Heart left ventricle (tissue), 16 donors: ENCODE data around the gene AVL9. TPM values are rescaled to one million over a fixed set of nuclear protein-coding genes. Genes with fewer than 3 reads are reported as not detected.
"Not testable (repeated sequence)": the region's sequence is repeated elsewhere in the genome, so short reads cannot be mapped to it uniquely, and the experiment has no call there.

Experiments used
- ATAC-seq, 4 donors: fragments of 200-7000 bp; cut with Tn5 transposase; one replicate each; pipeline ENCODE4 v1.9.1; 2020 to 2022; ENCODE audit warnings: moderate library complexity in 4 of 4, mild to moderate bottlenecking in 3 of 4, moderate number of reproducible peaks in 1 of 4
- DNase-seq, 5 donors: peaks; one replicate each; pipeline ENCODE4 v3.0.0-alpha.2; 2020
- H3K27ac ChIP-seq, 12 donors: fragments of 200-600 bp; sonication (generic) in 4 of 12; one replicate each; pipeline versions ENCODE4 v1.5.0 to v1.8.0; 2016 to 2022; ENCODE audit warnings: mild to moderate bottlenecking in 2 of 12
- H3K27me3 ChIP-seq, 9 donors: fragments of 200-600 bp; sonication (generic) in 2 of 9; one replicate each; pipeline versions ENCODE4 v1.5.1 to v1.8.0; 2016 to 2022; ENCODE audit warnings: mild to moderate bottlenecking in 3 of 9
- H3K36me3 ChIP-seq, 9 donors: fragments of 200-600 bp; sonication (generic) in 2 of 9; one replicate each; pipeline versions ENCODE4 v1.5.0 to v1.8.0; 2018 to 2022; ENCODE audit warnings: mild to moderate bottlenecking in 2 of 9
- H3K4me1 ChIP-seq, 12 donors: fragments of 200-600 bp; sonication (generic) in 4 of 12; one replicate each; pipeline versions ENCODE4 v1.5.0 to v1.8.0; 2016 to 2022; ENCODE audit warnings: mild to moderate bottlenecking in 3 of 12
- H3K4me3 ChIP-seq, 12 donors: fragments of 200-600 bp; sonication (generic) in 4 of 12; one replicate each; pipeline versions ENCODE4 v1.5.0 to v1.8.0; 2017 to 2022; ENCODE audit warnings: mild to moderate bottlenecking in 9 of 12, moderate library complexity in 4 of 12
- H3K9me3 ChIP-seq, 12 donors: fragments of 200-600 bp; sonication (generic) in 4 of 12; one replicate each; pipeline versions ENCODE4 v1.5.0 to v1.8.0; 2016 to 2022; ENCODE audit warnings: mild to moderate bottlenecking in 1 of 12
- CTCF ChIP-seq, 12 donors: fragments of 200-600 bp; sonication (generic) in 4 of 12; IDR thresholded peaks; one replicate each; pipeline versions ENCODE4 v1.5.0 to v1.8.0; 2018 to 2022; ENCODE audit warnings: antibody characterized with exemption in 12 of 12, mild to moderate bottlenecking in 5 of 12
- POLR2A ChIP-seq, 2 donors: fragments of 450-650 bp; IDR thresholded peaks; one replicate each; pipeline ENCODE4 v1.6.1; 2017; ENCODE audit warnings: antibody characterized with exemption in 2 of 2, mild to moderate bottlenecking in 2 of 2, moderate library complexity in 2 of 2
- WGBS, 4 donors: extraction: QIAGEN DNeasy Blood & Tissue Kit in 2 of 4; methylation state at CpG; one replicate each; pipeline versions ENCODE4 v1.1.5 to v1.1.7; 2013 to 2018; 5-methylcytosine and 5-hydroxymethylcytosine counted together
- intact Hi-C, 10 donors: fragments of 100-400 bp; cut with DNase I; formaldehyde crosslinking; loops; one replicate each; pipeline versions ENCODE4 v1.11.1 to v1.14.2; 2022
- polyA plus RNA-seq, 2 donors: library from polyadenylated mRNA; stranded (reverse); fragments of 200-250 nt; gene quantifications; one replicate each; pipeline ENCODE4 v1.2.3, GENCODE V29; 2013
- total RNA-seq, 9 donors: library from RNA; depleted of rRNA in 2 of 9; stranded (reverse); fragments of >200 nt in 2 of 9; fragmentation: NEBNext Ultra II Directional in 3 of 9; extraction: Animal tissue kit (Norgen Biotek cat#: 25700) in 3 of 9; gene quantifications; one replicate each; pipeline versions ENCODE4 v1.1.0 to v1.2.4, GENCODE V29; 2016 to 2023
- donor health status: ischemic (EF 13 %, LVEDD 7.1; RV severe dilation, severe dysfunction).
- donor health status: healthy with polysubstance abuse.
- donor health status: DM: no; HTN: yes; CAD: no.
- donor health status: DM: no; HTN: no; CAD: no.
- donor health status: ischemic (EF 25% LVEDD 6.9; RV normal size, moderate dysfunction).
- donor health status: ischemic (EF 25% LVEDD 5.7; RV mildly dilated, moderate dysfunction).
- donor health status: healthy.
- donor health status: DM: yes; HTN: yes; CAD: no.
- donor health status: ischemic (EF 35%, LVEDD 5.7; RV mildly dilated, moderate dysfunction).
- donor health status: nonischemic (EF 11% LVEDD 7.7; RV severe dilation, severe dysfunction).
- donor health status: DM: yes; HTN: yes; CAD: no.
- donor health status: PGD.
- donor health status: ischemic (EF 29% LVEDD 5.4; RV normal size, mild dysfunction).
- donor health status: nonischemic (EF 23%, LVEDD 6.1; RV moderate dilation, normal function).

The AVL9 gene
- total and polyA plus RNA-seq, 11 donors, result 4.6 to 22.3 (median 15.6) TPM

GRCh38 chr7:32462977-32463376 lies 32.3 kb upstream of the AVL9 start:
- TF ChIP-seq CTCF (IDR thresholded peaks at IDR 0.05) (no peak), POLR2A (IDR thresholded peaks at IDR 0.05) (no peak)
- Histone ChIP-seq H3K4me1 (no peaks in the 10 kb centered on the region), H3K27ac (no peak overlapping the region), H3K9me3 (no peaks in the 10 kb centered on the region), H3K4me3 (no peak overlapping the region), H3K27me3 (peaks cover 0 to 3% (median 0%) of the 10 kb centered on the region in 9 donors), H3K36me3 (no peaks in the 10 kb centered on the region)
- intact Hi-C loops, result no loop called here
- no peak for ATAC-seq
- WGBS, 4 donors, result 89 to 93% (median 91%) methylated on average over 1 of the region's 1 CpG
- DNase-seq, result no peak

- H3K27ac ChIP-seq, H3K4me3 ChIP-seq, H3K4me1 ChIP-seq, H3K27me3 ChIP-seq, intact Hi-C loops, H3K9me3 ChIP-seq, ATAC-seq, DNase-seq, H3K36me3 ChIP-seq: not testable (repeated sequence)
- WGBS, 4 donors, result 81 to 86% (median 84%) methylated on average over 16 to 21 of the region's 30 CpGs
Observed at GRCh38 chr7:32464641-32465416, 30.5 kb upstream of the AVL9 start.

GRCh38 chr7:32470004-32470403 lies 25.3 kb upstream of the AVL9 start:
- not testable (repeated sequence) for H3K27me3 ChIP-seq, H3K4me1 ChIP-seq, H3K4me3 ChIP-seq, H3K27ac ChIP-seq, ATAC-seq, H3K9me3 ChIP-seq, H3K36me3 ChIP-seq, DNase-seq
- WGBS, 4 donors, result 96 to 100% methylated on average over 1 to 2 of the region's 2 CpGs; no CpG with 5 or more reads in 2 of the 4 donors
- intact Hi-C loops, result loop anchor here in 2 of 10 donors (10.0 kb wide), 1 partner anchor 725 kb away; no protein-coding TSS in a partner anchor

GRCh38 chr7:32470871-32471270 lies 24.4 kb upstream of the AVL9 start:
- intact Hi-C loops, result loop anchor here in 2 of 10 donors (10.0 kb wide), 1 partner anchor 726 kb away; no protein-coding TSS in a partner anchor
- peaks cover 0 to 6% (median 0%) of the 10 kb centered on the region in 12 donors for H3K4me1 ChIP-seq
- H3K27ac ChIP-seq, result no peak overlapping the region
- no peak overlapping the region for H3K4me3 ChIP-seq
- H3K36me3 ChIP-seq, result no peaks in the 10 kb centered on the region
- 38 to 59% (median 38%) methylated on average over 5 of the region's 5 CpGs for WGBS, 4 donors
- no peaks in the 10 kb centered on the region for H3K9me3 ChIP-seq
- DNase-seq (no peak), ATAC-seq (no peak)
- TF ChIP-seq CTCF (IDR thresholded peaks at IDR 0.05), result no peak
- H3K27me3 ChIP-seq, result no peaks in the 10 kb centered on the region

GRCh38 chr7:32472015-32472414 lies 23.3 kb upstream of the AVL9 start:
- Histone ChIP-seq H3K4me3 (no peak overlapping the region), H3K27ac (no peak overlapping the region), H3K4me1 (peaks cover 0 to 6% (median 0%) of the 10 kb centered on the region in 12 donors), H3K36me3 (no peaks in the 10 kb centered on the region), H3K27me3 (no peaks in the 10 kb centered on the region), H3K9me3 (no peaks in the 10 kb centered on the region)
- intact Hi-C loops, result loop anchor here in 2 of 10 donors (10.0 kb wide), 1 partner anchor 727 kb away; no protein-coding TSS in a partner anchor
- no peak for DNase-seq
- WGBS, 4 donors, result 81 to 92% (median 87%) methylated on average over 9 of the region's 9 CpGs
- no peak for ATAC-seq
- TF ChIP-seq POLR2A (IDR thresholded peaks at IDR 0.05) (no peak), CTCF (IDR thresholded peaks at IDR 0.05) (no peak)
